ENCODE data around the gene AZIN2.

DNA sequence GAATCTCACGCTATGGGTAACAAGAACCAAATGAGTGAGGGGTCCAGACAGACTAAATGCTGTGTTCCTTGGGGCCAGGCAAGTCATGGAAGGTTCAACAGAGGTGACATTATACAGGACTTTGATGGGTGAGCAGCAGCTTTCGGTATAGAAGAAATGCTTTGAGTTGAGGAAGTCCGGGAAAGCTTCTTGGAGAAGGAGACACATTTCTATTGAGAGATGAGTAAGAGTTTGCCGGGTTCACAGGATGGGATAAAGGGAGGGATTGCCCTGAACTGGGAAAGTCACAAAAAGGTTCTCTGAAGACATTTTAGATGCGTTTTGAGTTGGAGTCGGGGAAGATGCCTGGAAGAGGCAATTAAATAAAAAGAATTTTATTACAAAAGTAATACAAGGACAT is 580 bp upstream of the AZIN2 start:
- TF ChIP-seq CTCF (conservative IDR thresholded peaks at IDR 0.05) (no peak), EZH2 (IDR thresholded peaks at IDR 0.05; ENCODE audit: low read depth) (no peak)

Data from PC-9 (cell line).